HK-2 (cell line): ENCODE results near the gene HEXD.
"Not testable (repeated sequence)": the region's sequence is repeated elsewhere in the genome, so short reads cannot be mapped to it uniquely, and the experiment has no call there.

ENCODE experiments used
- DNase-seq: peaks from one replicate; pipeline ENCODE4 v3.0.0-alpha.2; 2018; ENCODE audit not compliant: unreplicated experiment

Gene HEXD

DNA sequence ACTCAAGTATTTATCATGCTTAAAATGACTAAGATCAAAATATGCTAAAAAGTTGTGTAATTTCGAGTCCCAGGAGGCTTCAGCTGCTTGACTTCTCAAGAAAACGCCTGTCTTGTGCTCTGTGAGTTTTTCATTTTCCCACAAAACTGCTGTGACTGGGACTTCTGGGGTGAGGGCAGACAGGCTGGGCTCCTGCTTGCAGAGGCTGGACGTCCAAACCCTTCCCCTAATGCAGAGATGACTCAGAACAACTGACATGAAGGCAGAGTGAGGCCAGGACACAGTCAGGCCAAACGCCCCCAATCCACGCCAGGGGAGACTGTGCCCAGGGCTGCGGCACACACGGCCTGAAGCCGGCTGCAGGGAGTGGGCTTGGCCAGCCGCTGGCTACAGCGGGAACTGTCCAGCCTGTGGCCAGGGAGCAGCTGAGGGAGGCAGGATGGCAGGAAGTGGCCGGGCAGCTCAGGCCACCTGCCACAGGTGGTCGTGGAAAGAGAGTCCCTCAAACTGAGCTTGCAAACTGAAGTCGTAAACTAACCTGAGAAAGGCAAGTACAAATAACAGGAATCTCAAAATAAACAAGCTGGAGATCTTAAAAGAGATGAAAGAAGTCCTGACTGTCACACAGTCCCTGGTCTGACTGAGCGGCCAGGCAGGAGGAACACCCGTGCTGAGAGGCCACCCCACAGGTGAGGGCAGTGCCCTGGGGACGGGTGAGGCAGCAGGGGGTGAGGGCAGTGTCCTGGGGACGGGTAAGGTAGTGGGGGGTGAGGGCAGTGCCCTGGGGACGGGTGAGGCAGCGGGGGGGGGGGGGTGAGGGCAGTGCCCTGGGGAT, 21.3 kb upstream of the HEXD start:
- DNase-seq, result no peak

DNA sequence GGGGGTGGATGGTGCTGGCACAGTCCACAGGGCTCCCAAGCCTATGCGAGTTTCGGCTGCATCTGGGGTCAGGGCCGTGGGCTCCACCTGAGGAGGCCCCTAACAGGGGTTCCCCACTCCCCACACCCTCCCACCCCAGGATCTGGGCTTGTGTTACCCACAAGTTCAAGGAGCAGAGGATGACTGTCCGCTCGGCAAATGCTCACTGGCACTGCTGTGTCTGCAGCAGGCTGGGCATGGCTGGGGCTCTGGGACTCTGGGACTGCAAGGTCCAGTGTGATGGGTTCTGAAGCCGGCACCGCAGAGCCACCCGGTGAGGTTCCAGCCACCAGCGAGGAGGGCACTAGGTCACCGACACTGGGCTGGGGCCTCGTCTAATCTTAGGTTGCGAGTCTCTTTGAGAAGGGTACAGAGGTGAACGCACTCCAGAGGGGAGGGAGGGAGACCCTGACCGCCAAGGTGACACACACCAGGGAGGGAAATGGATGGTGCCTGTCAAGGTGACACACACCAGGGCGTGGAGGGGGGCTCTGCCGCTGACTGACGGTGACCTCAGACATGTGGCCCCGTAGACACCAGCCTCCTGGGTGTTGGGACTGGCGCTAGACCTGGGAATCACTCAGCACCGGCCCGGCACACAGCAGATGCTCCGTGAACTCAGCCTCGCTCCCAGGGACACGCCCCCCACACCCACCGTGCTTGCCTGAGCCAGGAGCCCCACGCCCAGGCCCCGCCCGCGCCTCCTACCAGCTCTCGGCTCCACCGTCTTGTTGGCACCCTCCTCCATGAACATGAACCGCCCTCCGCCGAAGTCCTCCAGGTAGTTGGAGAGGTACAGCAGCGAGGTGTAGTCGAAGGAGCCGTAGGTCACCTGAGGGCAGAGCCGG, 20.5 kb upstream of the HEXD start:
- DNase-seq, result no peak

DNA sequence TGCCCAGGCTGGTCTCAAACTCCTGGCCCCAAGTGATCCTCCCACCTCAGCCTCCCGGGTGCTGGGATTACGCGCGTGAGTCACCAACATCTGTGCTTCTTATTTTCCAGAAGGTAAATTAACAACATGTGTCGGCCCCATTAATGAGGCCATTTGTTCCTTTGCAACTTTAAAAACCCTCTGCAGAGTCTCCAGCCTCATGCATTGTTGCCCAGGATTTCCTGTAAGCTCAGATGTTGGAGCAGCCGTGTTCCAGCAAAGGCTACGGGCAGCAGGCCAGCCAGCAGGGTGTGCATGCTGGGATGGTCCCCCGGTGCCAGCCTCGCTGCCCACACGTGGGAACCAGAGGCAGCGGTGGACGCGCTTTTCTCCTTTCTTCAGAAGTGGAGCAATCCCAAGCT, 19.1 kb upstream of the HEXD start:
- DNase-seq, result no peak

DNA sequence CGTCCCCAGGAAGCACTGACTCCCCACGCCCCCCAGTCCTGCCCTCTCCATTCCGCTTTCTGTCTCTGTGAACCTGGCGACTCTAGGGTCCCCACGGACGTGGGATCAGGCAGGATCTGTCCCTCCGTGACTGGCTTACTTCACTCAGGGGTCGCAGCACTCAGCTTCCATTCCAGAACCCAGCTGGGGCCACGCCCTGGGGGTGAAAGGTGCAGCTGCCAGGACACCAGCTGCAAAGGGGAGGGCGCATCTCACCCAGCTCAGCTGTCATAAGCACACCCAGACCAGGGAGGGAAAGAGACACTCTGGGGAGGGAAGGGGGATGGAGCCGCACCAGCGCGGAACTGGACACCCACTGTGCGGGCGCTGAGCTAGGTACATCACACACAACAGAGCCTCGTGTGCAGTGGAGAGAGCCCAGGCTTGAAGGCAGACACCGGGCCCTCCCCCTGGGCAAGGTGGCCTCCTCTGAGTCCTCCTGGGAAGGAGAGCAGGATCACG, 18.5 kb upstream of the HEXD start:
- DNase-seq, result no peak

DNA sequence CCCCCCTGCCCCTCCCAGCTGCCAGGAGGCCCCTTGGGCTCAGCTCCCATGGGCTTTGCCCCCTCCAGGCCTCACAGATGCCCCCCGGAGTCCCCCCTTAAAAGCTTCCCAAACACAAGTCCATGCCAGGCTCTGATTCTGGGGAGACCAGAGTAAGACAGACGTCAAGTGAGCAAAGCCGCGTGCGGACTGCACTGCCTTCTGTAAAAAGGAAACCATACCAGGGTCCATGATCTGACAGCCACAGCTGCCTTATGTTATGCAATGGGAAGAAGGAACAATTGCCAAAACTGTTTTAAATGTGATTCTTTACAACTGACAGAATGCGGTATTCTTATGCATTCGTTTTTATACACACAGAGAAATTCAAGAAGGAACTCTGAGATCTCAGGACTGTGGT, 17.9 kb upstream of the HEXD start:
- no peak for DNase-seq

DNA sequence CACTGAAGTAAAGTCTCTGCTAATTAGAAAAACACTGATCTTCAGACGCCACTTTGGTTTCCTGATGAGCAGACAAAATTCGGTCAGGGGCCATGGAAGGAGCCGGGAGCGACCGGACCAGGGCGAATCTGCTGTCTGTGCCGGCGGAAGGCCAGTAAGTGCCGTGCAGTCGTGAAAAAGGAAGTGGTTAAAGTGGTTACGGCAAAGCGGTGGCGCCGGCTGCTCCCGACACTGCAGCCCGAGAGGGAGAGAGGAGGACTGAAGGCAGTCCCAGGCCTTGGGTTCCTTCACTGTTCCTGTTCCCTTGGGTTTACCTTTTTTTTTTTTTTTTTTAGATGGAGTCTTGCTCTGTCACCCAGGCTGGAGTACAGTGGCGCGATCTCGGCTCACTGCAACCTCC, 17.3 kb upstream of the HEXD start:
- no peak for DNase-seq

DNA sequence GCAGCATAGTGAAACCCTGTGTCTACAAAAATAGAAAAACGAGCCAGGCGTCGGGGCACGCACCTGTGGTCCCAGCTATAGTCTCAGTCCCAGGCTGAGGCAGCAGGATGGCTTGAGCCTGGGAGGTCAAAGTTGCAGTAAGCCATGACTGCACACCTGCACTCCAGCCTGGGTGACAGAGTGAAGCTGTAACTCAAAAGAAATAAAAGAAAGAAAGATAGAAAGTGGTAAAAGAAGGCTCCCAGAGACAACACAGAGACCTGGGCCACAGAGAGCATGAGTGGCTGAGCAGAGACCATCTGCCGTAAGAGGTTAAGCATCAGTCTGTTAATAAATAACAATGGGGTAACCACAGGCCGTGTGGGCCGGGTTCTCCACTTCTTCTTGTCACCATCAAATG, 15.3 kb upstream of the HEXD start:
- peak; percentile 42 for DNase-seq

DNA sequence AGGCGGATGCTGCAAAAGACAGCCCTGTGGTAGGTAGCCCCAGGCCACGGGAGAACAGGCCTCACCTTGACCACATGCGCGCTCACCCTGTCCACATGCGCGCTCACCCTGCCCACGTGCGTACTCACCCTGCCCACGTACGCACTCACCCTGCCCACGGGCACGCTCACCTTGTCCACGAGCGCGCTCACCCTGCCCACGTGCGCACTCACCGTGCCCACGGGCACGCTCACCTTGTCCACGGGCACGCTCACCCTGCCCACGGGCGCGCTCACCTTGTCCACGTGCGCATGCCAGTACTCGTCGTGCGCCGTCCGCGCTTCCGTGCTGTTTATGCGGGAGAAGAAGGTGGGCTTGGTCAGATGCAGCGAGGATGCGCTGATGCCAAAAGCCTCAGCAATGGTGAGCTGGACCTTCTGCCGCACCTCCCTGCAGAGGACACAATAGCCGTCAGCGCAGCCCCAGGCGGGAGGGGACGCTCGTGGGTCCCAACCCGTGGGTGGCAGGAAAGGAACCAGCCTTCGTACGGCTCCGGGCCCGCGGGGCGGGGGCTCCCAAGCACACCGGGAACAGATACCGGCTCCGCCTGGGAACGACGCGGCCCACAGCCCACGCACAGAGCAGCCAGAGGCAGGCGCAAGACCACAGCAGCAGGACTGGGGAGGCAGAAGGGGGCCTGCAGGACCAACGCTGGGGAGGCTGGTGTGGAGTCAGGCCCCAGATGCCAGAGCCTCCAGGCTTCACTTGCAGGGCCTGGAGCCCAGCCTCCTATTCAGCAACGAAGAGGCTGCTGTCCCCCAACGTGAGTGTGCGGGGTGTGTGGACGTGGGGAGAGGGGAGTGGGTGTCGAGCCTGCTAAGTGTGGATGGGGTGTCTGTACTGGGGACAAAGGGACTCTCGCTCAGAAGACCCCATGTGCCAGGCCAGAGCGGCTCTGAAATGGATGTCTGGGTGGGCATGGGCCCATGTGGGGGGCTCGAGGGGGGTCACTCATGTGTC, 14.2 kb upstream of the HEXD start:
- DNase-seq, result no peak

DNA sequence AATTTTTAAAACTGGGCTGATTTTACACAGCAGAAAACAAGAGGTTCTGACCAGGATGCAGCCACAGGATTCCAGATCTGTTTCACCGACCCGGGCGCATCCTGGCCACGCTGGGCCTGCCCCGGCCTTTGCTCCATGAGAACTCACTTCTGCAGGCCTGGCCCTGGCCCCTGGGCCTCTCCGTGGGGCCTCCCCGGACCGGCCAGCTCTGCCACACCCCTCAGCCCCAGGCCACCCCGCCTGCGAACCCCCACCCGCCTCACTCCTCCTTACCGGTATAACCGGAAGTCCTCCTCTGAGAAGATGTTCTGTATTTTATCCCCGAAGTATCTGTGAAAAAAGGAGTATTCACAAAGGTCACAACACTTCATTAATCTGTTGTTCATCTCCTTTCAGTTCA, 13.1 kb upstream of the HEXD start:
- no peak for DNase-seq

DNA sequence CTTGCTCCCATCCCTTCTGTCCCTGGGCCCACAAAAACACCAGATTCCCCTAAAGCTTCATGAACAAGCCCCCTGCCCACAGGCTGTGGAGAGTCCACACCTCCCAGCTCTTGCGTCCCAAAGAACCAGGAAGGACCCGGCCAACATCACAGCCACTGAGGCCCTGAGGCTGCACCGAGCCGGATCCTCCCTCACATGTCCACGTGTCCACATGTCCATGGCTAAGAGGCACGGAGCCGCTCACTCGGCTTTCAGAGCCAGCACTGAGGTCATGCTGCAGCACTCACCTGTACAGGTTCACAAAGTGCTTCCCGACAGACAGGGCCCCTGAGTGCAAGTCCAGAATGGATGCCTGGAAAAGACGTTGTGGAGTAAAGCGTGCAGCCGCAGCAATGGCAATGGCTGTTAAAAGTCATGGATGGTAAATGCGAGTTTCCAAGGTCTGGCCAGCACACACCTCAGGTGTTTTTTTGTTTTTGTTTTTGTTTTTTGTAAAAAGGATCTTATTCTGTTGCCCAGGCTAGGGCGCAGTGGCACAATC, 11.9 kb upstream of the HEXD start:
- DNase-seq, result no peak

DNA sequence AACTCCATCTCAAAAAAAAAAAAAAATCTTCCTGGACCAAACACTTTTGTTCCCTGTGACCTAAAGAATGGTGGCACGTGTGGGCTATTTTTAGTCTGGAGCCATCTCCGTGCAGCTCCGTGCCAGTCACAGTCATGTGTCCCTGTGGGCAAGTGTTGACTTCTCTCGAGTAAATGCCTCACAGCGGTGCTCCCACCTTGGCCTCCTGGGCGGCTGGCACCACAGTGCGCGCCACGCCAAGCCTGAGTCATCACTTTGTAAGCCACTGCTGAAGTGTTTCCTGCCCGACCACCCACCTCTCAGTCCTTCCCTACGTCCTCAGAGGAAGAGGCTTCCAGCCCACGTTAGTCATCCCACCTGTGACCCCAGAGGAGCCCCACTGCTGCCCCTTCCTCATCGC, 10.9 kb upstream of the HEXD start:
- DNase-seq, result peak; percentile 63

DNA sequence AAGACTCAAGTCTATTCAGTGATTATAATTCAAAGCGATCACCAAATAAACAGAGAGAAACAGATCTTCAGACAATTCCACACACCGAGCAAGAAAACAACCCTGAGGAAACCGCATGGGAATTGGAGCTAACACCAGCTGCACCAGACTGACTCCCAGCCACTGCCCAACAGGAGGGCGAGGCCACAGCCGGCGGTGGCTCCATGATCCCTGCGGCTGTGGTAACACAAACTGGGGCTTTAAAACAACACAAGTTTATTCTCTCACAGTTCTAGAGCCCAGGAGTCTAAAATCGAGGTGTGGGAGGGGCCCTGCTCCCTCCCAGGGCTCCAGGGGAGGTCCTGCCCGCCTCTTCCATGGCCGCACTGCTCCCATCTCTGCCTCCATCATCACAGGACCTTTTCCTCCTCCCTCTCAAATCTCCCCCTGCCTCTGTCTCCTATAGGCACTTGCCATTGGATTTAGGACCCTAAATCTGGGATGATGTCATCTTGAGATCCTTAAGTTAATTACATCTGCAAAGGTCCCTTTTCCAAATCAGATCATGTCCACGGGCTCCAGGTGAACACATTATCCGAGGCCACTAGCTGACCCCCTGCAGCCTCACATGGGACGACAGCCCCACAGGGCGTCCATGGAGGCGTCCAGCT, 9.7 kb upstream of the HEXD start:
- no peak for DNase-seq

DNA sequence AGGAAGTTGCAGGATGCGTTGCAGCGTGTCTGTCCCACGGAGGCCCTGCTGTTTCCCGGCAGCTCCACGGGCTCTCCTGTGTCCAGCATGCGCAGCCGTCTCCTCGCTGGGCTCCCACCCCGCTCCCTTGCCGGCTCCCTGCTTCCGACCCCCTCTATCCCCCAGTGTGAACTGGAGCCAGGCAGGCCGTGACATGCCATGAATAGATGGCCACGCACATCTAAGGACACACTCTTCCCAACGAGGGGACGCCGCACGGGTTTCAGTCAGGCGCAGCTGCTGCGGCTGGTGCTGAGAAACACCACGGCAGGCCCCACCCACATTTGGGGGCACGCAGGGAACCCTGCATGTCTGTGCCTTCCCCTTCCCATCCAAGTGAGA, 9.2 kb upstream of the HEXD start:
- DNase-seq, result no peak

DNA sequence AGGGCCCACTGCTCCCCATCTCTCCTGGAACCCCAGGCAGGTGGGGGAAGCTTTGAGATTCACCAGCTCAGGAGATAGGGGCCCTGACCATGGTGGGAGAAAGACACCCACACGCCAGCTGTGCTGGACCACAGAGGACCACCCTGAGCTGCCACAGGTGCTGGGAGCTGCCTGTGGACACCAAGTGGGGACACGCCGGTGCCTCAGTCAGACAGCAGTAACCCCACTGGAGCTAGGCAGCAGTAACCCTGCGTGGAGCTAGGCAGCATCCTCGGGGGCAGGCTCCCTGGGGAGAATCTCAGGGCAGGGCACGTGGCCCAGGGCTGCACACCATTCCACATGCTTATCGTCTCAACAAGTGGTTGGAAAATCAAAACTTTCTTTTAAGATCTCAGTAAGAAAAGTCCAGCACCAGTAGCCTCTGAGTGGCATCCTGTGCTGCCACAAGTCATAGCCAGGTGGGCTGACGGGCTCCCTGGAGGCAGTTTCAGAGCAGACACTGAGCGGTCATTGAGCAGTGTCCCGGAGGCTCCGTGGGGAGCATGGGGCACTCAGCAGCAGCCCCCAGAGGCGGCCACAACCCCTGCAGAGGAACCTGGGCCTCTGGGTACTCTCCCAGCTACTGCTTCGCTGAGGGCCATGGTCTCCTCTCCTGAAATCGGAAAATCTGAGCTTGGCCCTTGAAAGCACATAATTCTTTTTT, 8.0 kb upstream of the HEXD start:
- DNase-seq, result no peak

DNA sequence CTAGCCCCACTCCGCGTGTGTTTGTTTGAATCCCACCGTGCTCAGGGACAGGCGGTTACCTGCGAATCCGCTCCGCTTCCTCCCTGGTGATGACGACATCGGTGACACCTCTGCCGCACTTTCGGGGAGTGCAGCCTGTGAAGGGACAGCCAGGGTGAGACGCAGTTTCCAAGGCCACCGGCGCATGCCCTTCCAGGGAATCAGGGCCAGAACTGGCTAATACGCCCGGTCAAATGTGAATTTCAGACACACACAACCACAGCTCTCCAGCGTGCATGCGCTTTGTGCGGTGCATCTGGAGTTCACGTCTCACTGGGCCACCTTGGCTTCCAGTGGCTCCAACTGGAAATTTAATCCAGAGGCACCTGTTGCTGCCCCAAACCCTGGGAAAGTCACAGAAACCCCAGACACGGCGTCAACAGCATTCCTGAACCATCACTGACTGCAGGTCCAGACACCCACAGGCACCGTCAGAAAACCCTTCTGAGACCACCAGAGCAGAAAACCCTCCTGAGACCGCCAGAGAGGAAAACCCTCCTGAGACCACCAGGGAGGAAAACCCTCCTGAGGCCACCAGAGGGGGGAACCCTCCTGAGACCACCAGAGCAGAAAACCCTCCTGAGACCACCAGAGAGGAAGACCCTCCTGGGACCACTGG, 6.6 kb upstream of the HEXD start:
- no peak for DNase-seq

DNA sequence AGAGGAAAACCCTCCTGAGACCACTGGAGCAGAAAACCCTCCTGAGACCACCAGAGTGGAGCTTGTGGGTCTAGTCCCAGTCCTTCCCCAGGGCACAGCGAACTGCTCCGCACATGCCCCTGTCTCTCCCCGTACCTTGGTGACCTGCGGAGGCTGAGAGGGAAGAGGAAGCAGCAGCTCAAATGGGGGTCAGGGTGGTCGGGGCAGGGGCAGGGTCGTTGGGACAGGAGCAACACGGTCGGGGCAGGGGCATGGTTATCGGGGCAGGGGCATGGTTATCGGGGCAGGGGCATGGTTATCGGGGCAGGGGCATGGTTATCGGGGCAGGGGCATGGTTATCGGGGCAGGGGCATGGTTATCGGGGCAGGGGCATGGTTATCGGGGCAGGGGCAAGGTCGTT, 6.1 kb upstream of the HEXD start:
- DNase-seq, result not testable (repeated sequence)

DNA sequence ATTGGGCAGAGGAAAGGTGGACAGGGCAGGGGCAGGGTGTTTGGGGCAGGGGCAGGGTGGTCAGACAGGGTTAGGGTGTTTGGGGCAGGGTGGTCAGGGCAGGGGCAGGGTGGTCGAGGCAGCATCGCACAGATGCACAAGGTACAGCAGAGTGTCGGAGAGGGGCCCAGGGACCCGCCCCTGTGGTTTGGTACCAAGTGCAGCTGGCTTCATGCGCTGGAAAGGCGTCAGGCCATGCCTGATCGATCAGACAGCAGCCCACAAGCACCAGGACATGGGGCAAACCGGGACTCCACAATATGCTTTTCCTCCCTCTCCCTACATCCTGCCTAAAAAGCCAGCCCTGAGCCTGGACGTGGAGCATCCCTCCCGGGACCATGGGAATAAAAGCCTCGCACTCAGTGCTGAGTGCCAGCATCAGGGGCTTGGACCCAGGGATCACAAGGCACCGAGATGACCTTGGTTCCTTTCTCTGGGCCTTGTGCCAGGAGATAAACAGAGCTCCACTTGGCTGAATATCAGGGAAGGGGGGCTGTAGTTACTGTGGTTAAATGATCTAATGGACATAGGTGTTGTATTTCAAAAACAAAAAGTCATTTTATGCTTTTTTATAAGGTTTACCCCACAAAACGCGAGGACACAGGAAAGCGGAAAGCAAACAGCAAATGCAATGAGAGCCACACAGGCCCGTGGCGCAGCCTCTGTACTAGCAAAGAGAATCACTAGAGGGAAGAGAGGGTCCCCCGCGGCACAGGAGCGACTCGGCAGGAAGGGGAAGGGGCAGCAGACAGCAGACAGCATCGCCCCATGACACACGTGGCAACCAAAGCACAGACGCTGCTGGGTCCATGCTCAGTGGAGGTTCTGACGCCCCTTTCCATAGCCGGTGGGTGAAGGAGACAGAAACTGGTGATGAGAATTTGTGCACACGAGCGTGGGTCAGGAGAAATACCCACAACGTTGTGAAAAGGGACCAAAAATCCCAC, 5.3 kb upstream of the HEXD start:
- DNase-seq, result no peak

DNA sequence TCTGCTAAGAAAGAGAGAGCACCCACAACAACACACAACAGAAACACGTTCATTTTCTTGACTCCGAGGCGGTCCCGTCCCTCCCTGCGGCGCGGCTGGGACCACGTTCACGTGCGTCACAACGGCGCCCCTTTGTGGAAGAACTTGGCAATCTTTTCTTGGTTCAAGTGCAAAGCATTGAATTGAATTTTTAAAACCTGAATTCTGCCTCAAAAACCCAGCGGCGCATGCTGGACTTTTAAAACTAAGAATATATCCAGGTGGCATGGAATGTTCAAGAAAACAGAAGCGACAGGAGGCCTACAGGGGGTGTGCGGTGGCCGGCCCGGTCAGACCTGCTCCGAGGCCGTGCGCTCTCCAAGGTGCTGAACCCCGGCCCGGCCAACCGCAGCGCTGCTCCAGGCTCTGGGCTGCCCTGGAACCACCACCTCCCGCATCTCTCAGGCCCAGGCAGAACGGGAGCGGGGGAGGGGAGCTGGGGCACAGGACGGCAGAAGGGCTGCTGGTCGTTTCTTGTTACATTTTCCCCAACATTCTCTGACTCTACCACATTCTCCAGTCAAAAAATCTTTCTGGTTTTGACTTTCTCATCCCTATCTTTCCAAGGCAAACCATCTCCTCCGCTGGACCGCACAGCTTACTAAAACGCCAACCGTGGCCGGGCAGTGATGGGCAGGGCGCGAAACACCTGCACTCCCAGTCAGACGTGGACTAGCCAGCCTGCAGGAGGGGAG, 3.4 kb upstream of the HEXD start:
- peak; percentile 44 for DNase-seq
